Parathyroid adenoma (tissue), 2 donors: Measurements from ENCODE around the gene DEFB114.

ENCODE experiments used
- H2AFZ ChIP-seq: fragments of 300-600 bp; sonication (generic); one replicate; pipeline ENCODE4 v1.7.0; 2017; ENCODE audit warnings: antibody characterized with exemption, mild to moderate bottlenecking
- H3K27ac ChIP-seq: fragments of 300-600 bp; sonication (generic); one replicate; pipeline ENCODE4 v1.7.0; 2017
- H3K27me3 ChIP-seq: fragments of 300-600 bp; sonication (generic); one replicate; pipeline ENCODE4 v1.7.0; 2017; ENCODE audit warnings: low read length; ENCODE audit not compliant: control insufficient read depth, insufficient read depth
- H3K36me3 ChIP-seq: fragments of 300-600 bp; sonication (generic); one replicate; pipeline ENCODE4 v1.7.0; 2017; ENCODE audit warnings: low read length; ENCODE audit not compliant: control insufficient read depth, insufficient read depth
- H3K4me1 ChIP-seq: fragments of 300-600 bp; sonication (generic); one replicate; pipeline ENCODE4 v1.7.0; 2017; ENCODE audit warnings: control low read depth
- H3K4me2 ChIP-seq: fragments of 300-600 bp; sonication (generic); one replicate; pipeline ENCODE4 v1.7.0; 2017; ENCODE audit warnings: low read length
- H3K4me3 ChIP-seq: fragments of 300-600 bp; sonication (generic); one replicate; pipeline ENCODE4 v1.7.0; 2017; ENCODE audit warnings: low read depth, low read length
- H3K79me2 ChIP-seq: fragments of 300-600 bp; sonication (generic); one replicate; pipeline ENCODE4 v1.7.0; 2017; ENCODE audit warnings: control low read depth
- H3K9ac ChIP-seq: fragments of 300-600 bp; sonication (generic); one replicate; pipeline ENCODE4 v1.7.0; 2017; ENCODE audit warnings: mild to moderate bottlenecking
- H3K9me3 ChIP-seq: fragments of 300-600 bp; sonication (generic); one replicate; pipeline ENCODE4 v1.7.0; 2017; ENCODE audit warnings: low read length; ENCODE audit not compliant: control insufficient read depth
- CTCF ChIP-seq: fragments of 300-600 bp; sonication (generic); IDR thresholded peaks from one replicate; pipeline ENCODE4 v1.7.0; 2017; ENCODE audit warnings: antibody characterized with exemption, mild to moderate bottlenecking
- donor health status: primary hyperparathyroidism.

DEFB114 gene

GRCh38 chr6:49978332-49979226, 14.6 kb upstream of the DEFB114 start:
- no peak overlapping the region for H2AFZ ChIP-seq
- no peak for TF ChIP-seq CTCF
- no peaks in the 10 kb centered on the region for H3K36me3 ChIP-seq
- H3K27ac ChIP-seq, result no peak overlapping the region
- no peaks in the 10 kb centered on the region for H3K4me1 ChIP-seq
- H3K4me3 ChIP-seq, result no peak overlapping the region
- H3K9me3 ChIP-seq, result no peaks in the 10 kb centered on the region
- H3K4me2 ChIP-seq, result no peak overlapping the region
- H3K27me3 ChIP-seq, result no peaks in the 10 kb centered on the region
- H3K79me2 ChIP-seq, result no peaks in the 10 kb centered on the region
- no peak overlapping the region for H3K9ac ChIP-seq

- no peaks in the 10 kb centered on the region for H3K27me3 ChIP-seq
- H2AFZ ChIP-seq, result no peak within 1 kb of the TSS
- TF ChIP-seq CTCF, result no peak
- H3K4me2 ChIP-seq, result no peak within 1 kb of the TSS
- H3K27ac ChIP-seq, result no peak within 1 kb of the TSS
- H3K9ac ChIP-seq, result no peak within 1 kb of the TSS
- H3K4me3 ChIP-seq, result no peak within 1 kb of the TSS
- H3K4me1 ChIP-seq, result no peaks in the 10 kb centered on the region
- no peaks in the 10 kb centered on the region for H3K79me2 ChIP-seq
- no peaks in the 10 kb centered on the region for H3K9me3 ChIP-seq
- no peaks in the 10 kb centered on the region for H3K36me3 ChIP-seq
These were observed 5.6 kb upstream of the DEFB114 start, which contains the start of gene DEFB113 for GRCh38 chr6:49969605-49970004. Gene DEFB113, minus strand, starts transcription at chr6:49969625. Its CDS starts 0 bp downstream, at chr6:49969625.

- Histone ChIP-seq H3K4me3 (no peak overlapping the region), H3K9me3 (no peaks in the 10 kb centered on the region), H3K79me2 (no peaks in the 10 kb centered on the region), H3K36me3 (no peaks in the 10 kb centered on the region), H3K9ac (no peak overlapping the region), H3K4me2 (no peak overlapping the region), H3K4me1 (no peaks in the 10 kb centered on the region), H3K27me3 (no peaks in the 10 kb centered on the region), H2AFZ (no peak overlapping the region), H3K27ac (no peak overlapping the region)
- TF ChIP-seq CTCF, result no peak
These were observed 2.9 kb upstream of the DEFB114 start for GRCh38 chr6:49966823-49967222.

GRCh38 chr6:49966334-49966733, 2.4 kb upstream of the DEFB114 start:
- no peaks in the 10 kb centered on the region for H3K4me1 ChIP-seq
- H3K9ac ChIP-seq, result no peak overlapping the region
- H3K9me3 ChIP-seq, result no peaks in the 10 kb centered on the region
- TF ChIP-seq CTCF, result no peak
- H3K4me3 ChIP-seq, result no peak overlapping the region
- no peaks in the 10 kb centered on the region for H3K36me3 ChIP-seq
- no peaks in the 10 kb centered on the region for H3K79me2 ChIP-seq
- no peak overlapping the region for H3K4me2 ChIP-seq
- H3K27ac ChIP-seq, result no peak overlapping the region
- H3K27me3 ChIP-seq, result no peaks in the 10 kb centered on the region
- no peak overlapping the region for H2AFZ ChIP-seq

GRCh38 chr6:49958180-49958579, 5.8 kb downstream of the DEFB114 start:
- no peak overlapping the region for H3K4me3 ChIP-seq
- no peaks in the 10 kb centered on the region for H3K36me3 ChIP-seq
- H2AFZ ChIP-seq, result no peak overlapping the region
- no peak overlapping the region for H3K9ac ChIP-seq
- no peaks in the 10 kb centered on the region for H3K27me3 ChIP-seq
- H3K79me2 ChIP-seq, result no peaks in the 10 kb centered on the region
- no peak overlapping the region for H3K27ac ChIP-seq
- H3K4me1 ChIP-seq, result no peaks in the 10 kb centered on the region
- TF ChIP-seq CTCF, result no peak
- H3K4me2 ChIP-seq, result no peak overlapping the region
- H3K9me3 ChIP-seq, result no peaks in the 10 kb centered on the region
